Iris pigment epithelial cell (primary cell): ENCODE results near the gene PTPRD.

Source experiments
- DNase-seq: peaks from one replicate; pipeline ENCODE4 v3.0.0-alpha.2; 2011; ENCODE audit warnings: low read depth

The PTPRD gene

GRCh38 chr9:8436786-8437185 is 2176.0 kb downstream of the PTPRD start:
- no peak for DNase-seq

GRCh38 chr9:8434621-8435020 is 2178.2 kb downstream of the PTPRD start:
- DNase-seq, result no peak

- no peak for DNase-seq
These were observed 2180.6 kb downstream of the PTPRD start for GRCh38 chr9:8432224-8432623.

- no peak for DNase-seq
These were observed 2181.3 kb downstream of the PTPRD start for GRCh38 chr9:8431505-8431904.

- DNase-seq, result no peak
These were observed 2181.9 kb downstream of the PTPRD start for GRCh38 chr9:8430945-8431344.

- no peak for DNase-seq
These were observed 2183.0 kb downstream of the PTPRD start for GRCh38 chr9:8429768-8430167.

- DNase-seq, result no peak
These were observed 2183.6 kb downstream of the PTPRD start for GRCh38 chr9:8429157-8429556.

- DNase-seq, result no peak
These were observed 2184.4 kb downstream of the PTPRD start for GRCh38 chr9:8428389-8428788.

- DNase-seq, result no peak
These were observed 2187.9 kb downstream of the PTPRD start for GRCh38 chr9:8424786-8425410.

GRCh38 chr9:8420416-8420815 is 2192.4 kb downstream of the PTPRD start:
- no peak for DNase-seq

- DNase-seq, result no peak
These were observed 2193.1 kb downstream of the PTPRD start for GRCh38 chr9:8419596-8420275.

- no peak for DNase-seq
These were observed 2195.5 kb downstream of the PTPRD start for GRCh38 chr9:8417341-8417740.

GRCh38 chr9:8412327-8412726 is 2200.5 kb downstream of the PTPRD start:
- DNase-seq, result no peak

- no peak for DNase-seq
These were observed 2204.1 kb downstream of the PTPRD start for GRCh38 chr9:8408575-8409190.

GRCh38 chr9:8401961-8402705 is 2210.7 kb downstream of the PTPRD start:
- no peak for DNase-seq

GRCh38 chr9:8400378-8400777 is 2212.4 kb downstream of the PTPRD start:
- no peak for DNase-seq

- no peak for DNase-seq
These were observed 2217.8 kb downstream of the PTPRD start for GRCh38 chr9:8395022-8395421.

- DNase-seq, result no peak
These were observed 2218.5 kb downstream of the PTPRD start for GRCh38 chr9:8394341-8394740.

- no peak for DNase-seq
These were observed 2219.9 kb downstream of the PTPRD start for GRCh38 chr9:8392866-8393265.

GRCh38 chr9:8391566-8391965 is 2221.2 kb downstream of the PTPRD start:
- DNase-seq, result no peak

GRCh38 chr9:8391132-8391531 is 2221.7 kb downstream of the PTPRD start:
- DNase-seq, result no peak

GRCh38 chr9:8390571-8390970 is 2222.2 kb downstream of the PTPRD start:
- no peak for DNase-seq

- DNase-seq, result no peak
These were observed 2223.3 kb downstream of the PTPRD start for GRCh38 chr9:8389531-8389930.
